ENCODE data around the gene TBPL2. TPM values are rescaled to one million over a fixed set of nuclear protein-coding genes. Genes with fewer than 3 reads are reported as not detected.

Gene TBPL2
- total RNA-seq, 1 experiment from 2014 or later, result not detected

- DNase-seq (ENCODE audit: low spot score), result peak; percentile 49
- BruUV-seq (replicated peaks), result no TSS peak
- Histone ChIP-seq H3K4me1 (ENCODE audit: insufficient read depth, low read length, poor library complexity, severe bottlenecking) (peaks cover 26% of the 10 kb centered on the region), H3K27ac (ENCODE audit: low read depth, low read length, poor library complexity, severe bottlenecking) (peak overlapping the region; percentile 21), H3K9me3 (ENCODE audit: low read depth, low read length, poor library complexity, severe bottlenecking) (no peaks in the 10 kb centered on the region), H3K36me3 (ENCODE audit: insufficient read depth, low read length, poor library complexity, severe bottlenecking) (no peaks in the 10 kb centered on the region), H3K27me3 (replicated peaks; ENCODE audit: insufficient read depth, low read depth, low read length, poor library complexity) (no peaks in the 10 kb centered on the region), H3K4me3 (ENCODE audit: low read depth, low read length, poor library complexity, severe bottlenecking) (peak overlapping the region; percentile 23)
- CTCF ChIA-PET, result interaction anchor here (0.6 to 1.2 kb wide), 9 partner anchors 8 to 1081 kb away, joined by 3 to 7 read pairs (median 5); partner anchors contain the start of gene KTN1
- no peak for TF ChIP-seq EZH2 (IDR thresholded peaks at IDR 0.05; ENCODE audit: borderline replicate concordance, low read depth, low read length, poor library complexity, severe bottlenecking)
- TF ChIP-seq, protein P1, sequence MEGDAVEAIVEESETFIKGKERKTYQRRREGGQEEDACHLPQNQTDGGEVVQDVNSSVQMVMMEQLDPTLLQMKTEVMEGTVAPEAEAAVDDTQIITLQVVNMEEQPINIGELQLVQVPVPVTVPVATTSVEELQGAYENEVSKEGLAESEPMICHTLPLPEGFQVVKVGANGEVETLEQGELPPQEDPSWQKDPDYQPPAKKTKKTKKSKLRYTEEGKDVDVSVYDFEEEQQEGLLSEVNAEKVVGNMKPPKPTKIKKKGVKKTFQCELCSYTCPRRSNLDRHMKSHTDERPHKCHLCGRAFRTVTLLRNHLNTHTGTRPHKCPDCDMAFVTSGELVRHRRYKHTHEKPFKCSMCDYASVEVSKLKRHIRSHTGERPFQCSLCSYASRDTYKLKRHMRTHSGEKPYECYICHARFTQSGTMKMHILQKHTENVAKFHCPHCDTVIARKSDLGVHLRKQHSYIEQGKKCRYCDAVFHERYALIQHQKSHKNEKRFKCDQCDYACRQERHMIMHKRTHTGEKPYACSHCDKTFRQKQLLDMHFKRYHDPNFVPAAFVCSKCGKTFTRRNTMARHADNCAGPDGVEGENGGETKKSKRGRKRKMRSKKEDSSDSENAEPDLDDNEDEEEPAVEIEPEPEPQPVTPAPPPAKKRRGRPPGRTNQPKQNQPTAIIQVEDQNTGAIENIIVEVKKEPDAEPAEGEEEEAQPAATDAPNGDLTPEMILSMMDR (conservative IDR thresholded peaks at IDR 0.05; ENCODE audit: low read depth, low read length), result no peak
- intact Hi-C loops (cut with micrococcal nuclease; ENCODE audit: unreplicated experiment), result loop anchor here (5.0 kb wide), 3 partner anchors 135 to 1040 kb away; partner anchors contain the start of gene KTN1
- POLR2A ChIA-PET (ENCODE audit: low non-redundant PET), result interaction anchor here (0.5 kb wide), 1 partner anchor 395 kb away, joined by 3 read pairs; no protein-coding TSS in a partner anchor
These were observed 6.4 kb upstream of the TBPL2 start for GRCh38 chr14:55446833-55447232.

- H3K4me1 ChIP-seq (ENCODE audit: insufficient read depth, low read length, poor library complexity, severe bottlenecking), result peaks cover 26% of the 10 kb centered on the region
- peak overlapping the region; percentile 21 for H3K27ac ChIP-seq (ENCODE audit: low read depth, low read length, poor library complexity, severe bottlenecking)
- ChIA-PET POLR2A (ENCODE audit: low non-redundant PET) (no interaction called here), CTCF (interaction anchor here (0.6 to 1.2 kb wide), 9 partner anchors 8 to 1082 kb away, joined by 3 to 7 read pairs (median 5); partner anchors contain the start of gene KTN1)
- H3K4me3 ChIP-seq (ENCODE audit: low read depth, low read length, poor library complexity, severe bottlenecking), result peak overlapping the region; percentile 23
- H3K27me3 ChIP-seq (replicated peaks; ENCODE audit: insufficient read depth, low read depth, low read length, poor library complexity), result no peaks in the 10 kb centered on the region
- H3K9me3 ChIP-seq (ENCODE audit: low read depth, low read length, poor library complexity, severe bottlenecking), result no peaks in the 10 kb centered on the region
- intact Hi-C loops (cut with micrococcal nuclease; ENCODE audit: unreplicated experiment), result loop anchor here (5.0 kb wide), 3 partner anchors 136 to 1041 kb away; partner anchors contain the start of gene KTN1
- BruUV-seq (replicated peaks), result no TSS peak
- H3K36me3 ChIP-seq (ENCODE audit: insufficient read depth, low read length, poor library complexity, severe bottlenecking), result no peaks in the 10 kb centered on the region
- DNase-seq (ENCODE audit: low spot score), result peak; percentile 93
- TF ChIP-seq, protein P1 (conservative IDR thresholded peaks at IDR 0.05; ENCODE audit: low read depth, low read length), result peak; percentile 81
- TF ChIP-seq EZH2 (IDR thresholded peaks at IDR 0.05; ENCODE audit: borderline replicate concordance, low read depth, low read length, poor library complexity, severe bottlenecking), result no peak
These were observed 5.8 kb upstream of the TBPL2 start for GRCh38 chr14:55446127-55446736.

- intact Hi-C loops (cut with micrococcal nuclease; ENCODE audit: unreplicated experiment), result no loop called here
- BruUV-seq (replicated peaks), result no TSS peak
- H3K36me3 ChIP-seq (ENCODE audit: insufficient read depth, low read length, poor library complexity, severe bottlenecking), result no peaks in the 10 kb centered on the region
- DNase-seq (ENCODE audit: low spot score), result no peak
- peaks cover 5% of the 10 kb centered on the region for H3K4me1 ChIP-seq (ENCODE audit: insufficient read depth, low read length, poor library complexity, severe bottlenecking)
- no peaks in the 10 kb centered on the region for H3K9me3 ChIP-seq (ENCODE audit: low read depth, low read length, poor library complexity, severe bottlenecking)
- no peaks in the 10 kb centered on the region for H3K27me3 ChIP-seq (replicated peaks; ENCODE audit: insufficient read depth, low read depth, low read length, poor library complexity)
- TF ChIP-seq, protein P1 (conservative IDR thresholded peaks at IDR 0.05; ENCODE audit: low read depth, low read length), result no peak
- TF ChIP-seq EZH2 (IDR thresholded peaks at IDR 0.05; ENCODE audit: borderline replicate concordance, low read depth, low read length, poor library complexity, severe bottlenecking), result no peak
- ChIA-PET POLR2A (ENCODE audit: low non-redundant PET) (no interaction called here), CTCF (no interaction called here)
- H3K27ac ChIP-seq (ENCODE audit: low read depth, low read length, poor library complexity, severe bottlenecking), result no peak overlapping the region
- no peak overlapping the region for H3K4me3 ChIP-seq (ENCODE audit: low read depth, low read length, poor library complexity, severe bottlenecking)
These were observed 870 bp upstream of the TBPL2 start for GRCh38 chr14:55441286-55441685.

Measured in A673 (cell line).